ENCODE measurements around the gene CDKN2A. TPM values are rescaled to one million over a fixed set of nuclear protein-coding genes. Genes with fewer than 3 reads are reported as not detected.

CDKN2A gene
- total RNA-seq, 1 donor from 2014 or later = 71.6 TPM

DNA sequence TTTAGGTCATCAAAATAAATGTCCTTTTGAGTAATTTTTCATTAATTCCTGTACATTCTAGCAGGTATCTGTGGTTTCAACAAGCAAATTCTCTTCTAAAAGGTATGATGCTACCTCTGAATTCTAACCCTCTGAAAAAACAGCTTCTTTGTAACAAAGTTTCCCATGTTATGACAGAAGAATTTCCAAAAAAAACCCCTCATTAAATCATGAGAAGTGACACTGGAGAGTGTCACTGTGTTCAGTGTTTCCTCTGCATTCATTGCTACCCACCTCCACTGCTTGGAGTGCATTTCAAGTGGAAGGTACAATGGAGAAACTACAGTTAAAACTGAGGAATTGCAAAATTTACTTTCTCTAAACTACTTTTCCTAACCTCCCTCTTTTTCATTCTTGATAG is 10.1 kb downstream of the CDKN2A start:
- Mint-ChIP-seq H3K36me3 (ENCODE audit: low read depth, unreplicated experiment) (peaks cover 3% of the 10 kb centered on the region), H3K9me3 (ENCODE audit: unreplicated experiment) (no peaks in the 10 kb centered on the region), H3K27me3 (ENCODE audit: low read depth, unreplicated experiment) (peaks cover 59% of the 10 kb centered on the region), H3K4me1 (ENCODE audit: low read depth, unreplicated experiment) (peaks cover 2% of the 10 kb centered on the region), H3K27ac (ENCODE audit: unreplicated experiment) (no peak overlapping the region), H3K4me3 (ENCODE audit: unreplicated experiment) (no peak overlapping the region)
- H3K4me2 ChIP-seq (ENCODE audit: low read length) = no peak overlapping the region
- H3K27me3 ChIP-seq (ENCODE audit: insufficient read depth, low read length) = peaks cover 9% of the 10 kb centered on the region
- H3K9me3 ChIP-seq (ENCODE audit: insufficient read depth, low read depth, low read length) = no peaks in the 10 kb centered on the region
- H3K4me1 ChIP-seq (ENCODE audit: insufficient read depth, low read length) = peaks cover 11% of the 10 kb centered on the region
- no peak overlapping the region for H3K4me3 ChIP-seq (ENCODE audit: insufficient read depth, low read depth, low read length)
- H2AFZ ChIP-seq (ENCODE audit: low read depth, low read length) = no peak overlapping the region
- no peak overlapping the region for H3K9ac ChIP-seq (ENCODE audit: low read length)
- peaks cover 8% of the 10 kb centered on the region for H4K20me1 ChIP-seq (ENCODE audit: insufficient read depth, low read length)
- no peak overlapping the region for H3K27ac ChIP-seq (ENCODE audit: low read depth, low read length)
- FAIRE-seq (no peak), DNase-seq (ENCODE audit: low read depth) (no peak)
- TF ChIP-seq EZH2 (IDR thresholded peaks at IDR 0.05; ENCODE audit: insufficient read depth, low read length) = no peak
- TF ChIP-seq, protein P1, sequence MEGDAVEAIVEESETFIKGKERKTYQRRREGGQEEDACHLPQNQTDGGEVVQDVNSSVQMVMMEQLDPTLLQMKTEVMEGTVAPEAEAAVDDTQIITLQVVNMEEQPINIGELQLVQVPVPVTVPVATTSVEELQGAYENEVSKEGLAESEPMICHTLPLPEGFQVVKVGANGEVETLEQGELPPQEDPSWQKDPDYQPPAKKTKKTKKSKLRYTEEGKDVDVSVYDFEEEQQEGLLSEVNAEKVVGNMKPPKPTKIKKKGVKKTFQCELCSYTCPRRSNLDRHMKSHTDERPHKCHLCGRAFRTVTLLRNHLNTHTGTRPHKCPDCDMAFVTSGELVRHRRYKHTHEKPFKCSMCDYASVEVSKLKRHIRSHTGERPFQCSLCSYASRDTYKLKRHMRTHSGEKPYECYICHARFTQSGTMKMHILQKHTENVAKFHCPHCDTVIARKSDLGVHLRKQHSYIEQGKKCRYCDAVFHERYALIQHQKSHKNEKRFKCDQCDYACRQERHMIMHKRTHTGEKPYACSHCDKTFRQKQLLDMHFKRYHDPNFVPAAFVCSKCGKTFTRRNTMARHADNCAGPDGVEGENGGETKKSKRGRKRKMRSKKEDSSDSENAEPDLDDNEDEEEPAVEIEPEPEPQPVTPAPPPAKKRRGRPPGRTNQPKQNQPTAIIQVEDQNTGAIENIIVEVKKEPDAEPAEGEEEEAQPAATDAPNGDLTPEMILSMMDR (IDR thresholded peaks at IDR 0.05; ENCODE audit: insufficient read depth, low read depth, low read length) = no peak
- peaks cover 17% of the 10 kb centered on the region for H3K79me2 ChIP-seq (ENCODE audit: insufficient read depth, low read length)
- H3K36me3 ChIP-seq (ENCODE audit: insufficient read depth, low read length) = no peaks in the 10 kb centered on the region

DNA sequence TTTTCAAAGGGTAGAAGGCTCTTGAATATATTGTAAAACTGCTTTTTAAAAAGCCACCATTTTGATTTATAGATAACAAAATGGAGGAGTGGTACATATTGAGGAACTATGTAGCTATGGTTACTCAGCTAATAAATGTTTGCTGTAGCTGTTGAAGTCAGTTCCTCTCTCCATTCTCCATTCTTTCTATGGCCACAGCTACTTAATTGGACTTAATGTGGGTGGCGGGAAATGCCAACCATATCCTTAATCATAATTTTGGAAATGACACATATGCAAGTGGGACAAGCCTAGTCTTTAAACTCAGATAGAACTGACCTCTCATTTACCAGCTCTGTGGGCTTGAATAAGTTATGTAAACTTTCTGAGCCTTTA is 10.6 kb downstream of the CDKN2A start:
- H3K27me3 ChIP-seq (ENCODE audit: insufficient read depth, low read length) = peaks cover 10% of the 10 kb centered on the region
- no peak overlapping the region for H3K27ac ChIP-seq (ENCODE audit: low read depth, low read length)
- H3K4me1 ChIP-seq (ENCODE audit: insufficient read depth, low read length) = peaks cover 11% of the 10 kb centered on the region
- no peak overlapping the region for H3K9ac ChIP-seq (ENCODE audit: low read length)
- TF ChIP-seq, protein P1 (IDR thresholded peaks at IDR 0.05; ENCODE audit: insufficient read depth, low read depth, low read length) = no peak
- TF ChIP-seq EZH2 (IDR thresholded peaks at IDR 0.05; ENCODE audit: insufficient read depth, low read length) = no peak
- no peak overlapping the region for H3K4me2 ChIP-seq (ENCODE audit: low read length)
- Mint-ChIP-seq H3K27ac (ENCODE audit: unreplicated experiment) (no peak overlapping the region), H3K4me1 (ENCODE audit: low read depth, unreplicated experiment) (peaks cover 2% of the 10 kb centered on the region), H3K36me3 (ENCODE audit: low read depth, unreplicated experiment) (peaks cover 4% of the 10 kb centered on the region), H3K4me3 (ENCODE audit: unreplicated experiment) (no peak overlapping the region), H3K9me3 (ENCODE audit: unreplicated experiment) (peaks cover 1% of the 10 kb centered on the region), H3K27me3 (ENCODE audit: low read depth, unreplicated experiment) (peaks cover 59% of the 10 kb centered on the region)
- H4K20me1 ChIP-seq (ENCODE audit: insufficient read depth, low read length) = peaks cover 13% of the 10 kb centered on the region
- no peak overlapping the region for H3K4me3 ChIP-seq (ENCODE audit: insufficient read depth, low read depth, low read length)
- peaks cover 11% of the 10 kb centered on the region for H3K79me2 ChIP-seq (ENCODE audit: insufficient read depth, low read length)
- DNase-seq (ENCODE audit: low read depth) (no peak), FAIRE-seq (no peak)
- no peak overlapping the region for H2AFZ ChIP-seq (ENCODE audit: low read depth, low read length)
- H3K36me3 ChIP-seq (ENCODE audit: insufficient read depth, low read length) = no peaks in the 10 kb centered on the region
- H3K9me3 ChIP-seq (ENCODE audit: insufficient read depth, low read depth, low read length) = no peaks in the 10 kb centered on the region

DNA sequence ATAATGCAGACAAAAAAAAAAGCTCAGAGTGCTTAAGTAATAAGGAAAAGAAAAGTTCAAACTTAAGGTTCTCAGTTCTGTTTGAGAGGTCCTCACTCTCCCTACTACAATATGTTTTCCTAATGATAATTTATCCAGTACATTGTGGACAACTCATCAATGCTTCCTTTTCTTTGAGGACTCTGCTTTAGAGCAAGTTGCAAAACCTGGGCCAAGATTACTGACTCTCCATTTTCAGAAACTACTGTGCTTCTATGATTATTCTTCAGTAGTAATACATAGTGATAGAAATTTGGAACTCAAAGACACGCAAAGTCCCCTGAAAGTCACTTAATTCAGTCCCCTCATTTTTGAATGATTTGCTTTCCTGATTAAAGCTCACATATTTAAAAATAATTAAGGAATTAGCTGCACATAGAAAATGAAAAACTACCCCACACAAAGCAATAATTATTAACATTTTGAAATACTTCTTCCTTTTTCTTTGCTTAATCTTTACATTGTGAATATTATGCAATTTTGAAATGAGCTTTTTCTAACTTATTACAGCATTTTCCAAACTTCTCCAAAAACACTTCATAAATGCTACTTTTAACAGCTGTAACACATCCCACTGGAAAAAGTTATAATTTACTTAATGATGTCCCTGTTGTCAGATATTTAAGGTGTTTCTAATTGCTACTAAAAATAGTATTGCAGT is 11.2 kb downstream of the CDKN2A start:
- Histone ChIP-seq H3K4me3 (ENCODE audit: insufficient read depth, low read depth, low read length) (no peak overlapping the region), H3K27me3 (ENCODE audit: insufficient read depth, low read length) (peaks cover 10% of the 10 kb centered on the region), H3K4me1 (ENCODE audit: insufficient read depth, low read length) (peaks cover 11% of the 10 kb centered on the region), H3K9ac (ENCODE audit: low read length) (no peak overlapping the region), H4K20me1 (ENCODE audit: insufficient read depth, low read length) (peaks cover 14% of the 10 kb centered on the region), H3K4me2 (ENCODE audit: low read length) (no peak overlapping the region), H3K27ac (ENCODE audit: low read depth, low read length) (no peak overlapping the region), H2AFZ (ENCODE audit: low read depth, low read length) (no peak overlapping the region), H3K9me3 (ENCODE audit: insufficient read depth, low read depth, low read length) (no peaks in the 10 kb centered on the region), H3K79me2 (ENCODE audit: insufficient read depth, low read length) (peaks cover 7% of the 10 kb centered on the region), H3K36me3 (ENCODE audit: insufficient read depth, low read length) (no peaks in the 10 kb centered on the region)
- peaks cover 2% of the 10 kb centered on the region for H3K4me1 Mint-ChIP-seq (ENCODE audit: low read depth, unreplicated experiment)
- peaks cover 2% of the 10 kb centered on the region for H3K9me3 Mint-ChIP-seq (ENCODE audit: unreplicated experiment)
- no peak overlapping the region for H3K4me3 Mint-ChIP-seq (ENCODE audit: unreplicated experiment)
- TF ChIP-seq, protein P1 (IDR thresholded peaks at IDR 0.05; ENCODE audit: insufficient read depth, low read depth, low read length) = no peak
- no peak for TF ChIP-seq EZH2 (IDR thresholded peaks at IDR 0.05; ENCODE audit: insufficient read depth, low read length)
- H3K27ac Mint-ChIP-seq (ENCODE audit: unreplicated experiment) = no peak overlapping the region
- DNase-seq (ENCODE audit: low read depth) = no peak
- H3K36me3 Mint-ChIP-seq (ENCODE audit: low read depth, unreplicated experiment) = peaks cover 2% of the 10 kb centered on the region
- H3K27me3 Mint-ChIP-seq (ENCODE audit: low read depth, unreplicated experiment) = peaks cover 56% of the 10 kb centered on the region
- no peak for FAIRE-seq
